GM21515 (cell line): ENCODE data around the gene RBMS1.

ENCODE experiments used
- ATAC-seq: cut with Tn5 transposase; IDR thresholded peaks from one replicate; pipeline ENCODE4 v1.9.1; 2021; ENCODE audit not compliant: unreplicated experiment

RBMS1 gene

GRCh38 chr2:160287476-160287875 lies 206.1 kb downstream of the RBMS1 start:
- ATAC-seq, result no peak

- no peak for ATAC-seq
Measured at GRCh38 chr2:160286551-160286950, 207.1 kb downstream of the RBMS1 start.

DNA sequence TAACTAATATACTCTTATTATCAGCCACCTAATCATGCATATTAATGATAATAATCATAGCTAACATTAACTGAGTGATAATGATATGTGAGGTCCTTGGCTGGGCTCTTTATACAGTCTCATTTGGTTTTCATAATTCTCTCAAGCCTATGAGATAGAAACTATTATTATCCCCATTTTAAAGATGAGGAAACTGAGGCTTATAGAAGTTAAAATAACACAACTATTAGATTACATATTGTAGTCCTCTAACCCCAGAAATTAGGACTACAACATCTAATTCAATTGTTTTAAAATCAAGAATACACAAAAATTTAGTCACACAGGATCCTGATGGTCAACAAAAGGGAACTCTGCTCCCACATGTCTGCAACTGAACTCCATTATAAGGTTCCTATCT lies 209.9 kb downstream of the RBMS1 start:
- no peak for ATAC-seq

DNA sequence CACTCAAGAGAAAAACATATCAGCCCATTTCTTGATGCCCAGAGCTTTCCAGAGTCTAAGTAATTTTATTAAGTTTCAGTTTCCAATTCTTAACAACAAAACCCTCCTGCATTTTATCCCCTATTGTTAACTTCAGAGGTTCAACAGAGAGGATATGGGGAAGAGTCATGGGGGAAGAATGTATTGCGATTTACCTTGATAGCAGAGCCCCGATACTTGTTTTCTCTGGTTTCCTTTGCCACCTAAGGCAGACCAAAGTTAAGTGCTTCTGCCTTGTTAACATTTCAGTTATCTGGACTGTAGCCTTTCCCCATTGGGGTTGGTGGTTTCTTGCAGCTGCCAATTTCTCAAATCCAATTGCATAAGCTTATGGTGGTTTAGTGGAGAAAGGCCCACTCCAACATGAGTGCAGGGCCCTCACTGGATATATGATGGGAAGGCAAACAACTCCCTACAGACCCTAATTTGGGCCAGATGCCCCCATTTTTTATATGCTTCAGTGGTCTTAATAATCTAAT lies 211.5 kb downstream of the RBMS1 start:
- ATAC-seq, result no peak

DNA sequence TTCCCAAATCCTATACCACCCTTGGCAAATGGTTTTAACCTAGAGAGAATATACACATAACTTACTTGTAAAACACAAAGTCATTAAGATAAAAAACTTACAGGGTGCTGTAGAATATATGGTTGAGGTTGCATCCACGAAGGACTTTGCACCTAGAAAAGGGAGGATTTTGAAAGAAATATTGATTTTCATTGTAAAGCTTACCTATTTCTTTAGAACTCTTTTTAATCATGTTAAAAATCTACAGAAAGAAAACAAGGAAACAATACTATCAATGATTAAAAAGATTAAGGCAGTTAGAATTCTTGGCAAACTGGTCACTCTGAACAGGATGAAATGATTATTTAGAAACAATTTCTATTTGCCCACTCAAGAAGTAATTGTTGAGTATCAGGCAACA lies 212.4 kb downstream of the RBMS1 start:
- ATAC-seq, result no peak

- ATAC-seq, result no peak
Measured at GRCh38 chr2:160279813-160280465, 213.7 kb downstream of the RBMS1 start.

GRCh38 chr2:160278879-160279177 lies 214.8 kb downstream of the RBMS1 start:
- no peak for ATAC-seq

GRCh38 chr2:160278101-160278878 lies 215.3 kb downstream of the RBMS1 start:
- ATAC-seq, result peak; percentile 86

DNA sequence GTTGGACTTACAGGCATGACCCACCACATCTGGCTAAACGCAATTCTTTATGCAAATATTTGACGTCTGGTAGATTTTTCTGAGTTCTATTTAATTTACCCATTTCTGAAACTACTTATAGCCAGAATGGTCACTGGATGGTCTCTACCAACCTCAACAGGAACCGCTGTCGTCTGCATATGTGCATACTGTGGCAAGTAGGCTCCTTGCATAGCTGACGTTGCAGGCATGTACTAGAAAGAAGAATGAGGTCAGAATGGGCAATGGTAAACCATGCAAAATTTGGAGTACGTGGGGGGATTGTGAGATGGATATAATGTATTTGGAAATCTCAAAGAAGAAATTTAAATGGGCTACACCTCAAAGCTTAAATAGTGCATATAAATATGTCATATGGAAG lies 216.5 kb downstream of the RBMS1 start:
- no peak for ATAC-seq

GRCh38 chr2:160275656-160276055 lies 218.0 kb downstream of the RBMS1 start:
- no peak for ATAC-seq

GRCh38 chr2:160271171-160272086 lies 222.2 kb downstream of the RBMS1 start:
- no peak for ATAC-seq

GRCh38 chr2:160270571-160271113 lies 223.0 kb downstream of the RBMS1 start:
- no peak for ATAC-seq

- ATAC-seq, result peak; percentile 87
Measured at GRCh38 chr2:160269803-160270570, 223.6 kb downstream of the RBMS1 start.

DNA sequence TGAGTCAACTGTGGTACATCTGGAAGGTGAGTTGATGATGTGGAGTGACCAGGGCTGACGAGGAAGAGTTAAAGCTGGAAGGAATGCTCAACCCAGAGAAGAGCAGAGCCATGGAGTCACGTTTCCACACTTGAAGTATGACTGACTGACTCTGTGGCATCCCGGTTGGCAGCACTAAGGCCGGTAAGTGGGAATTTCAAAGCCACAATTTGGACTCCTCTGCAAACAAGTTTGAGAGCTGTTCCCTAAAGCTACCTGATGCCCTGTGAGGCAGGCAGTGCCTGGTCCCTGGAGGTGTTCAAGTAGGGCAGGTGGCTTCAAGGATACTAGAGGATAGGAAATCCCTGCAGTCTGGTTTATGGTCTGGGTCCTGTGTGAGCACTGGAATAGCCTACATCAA lies 224.2 kb downstream of the RBMS1 start:
- no peak for ATAC-seq

GRCh38 chr2:160268151-160268781 lies 225.3 kb downstream of the RBMS1 start:
- no peak for ATAC-seq

DNA sequence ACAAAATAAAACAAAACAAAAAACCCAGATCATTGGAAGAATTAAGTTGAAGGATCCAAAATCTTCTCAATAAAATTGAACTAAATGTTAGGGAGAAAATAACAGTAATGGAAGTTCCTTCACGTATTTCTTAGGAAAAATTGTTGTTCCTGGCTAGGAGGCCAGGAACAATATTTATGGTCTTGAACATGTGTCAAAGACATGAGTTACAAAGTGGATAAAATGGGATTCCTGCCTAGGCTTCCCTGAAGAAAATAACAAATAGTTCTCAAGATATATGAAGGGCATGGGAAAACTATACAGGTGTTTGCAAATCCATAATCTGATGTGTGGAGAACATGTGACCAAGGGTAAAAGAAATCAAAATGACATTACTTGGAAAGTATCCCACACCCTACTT lies 225.9 kb downstream of the RBMS1 start:
- ATAC-seq, result no peak

GRCh38 chr2:160267022-160267421 lies 226.6 kb downstream of the RBMS1 start:
- ATAC-seq, result no peak

DNA sequence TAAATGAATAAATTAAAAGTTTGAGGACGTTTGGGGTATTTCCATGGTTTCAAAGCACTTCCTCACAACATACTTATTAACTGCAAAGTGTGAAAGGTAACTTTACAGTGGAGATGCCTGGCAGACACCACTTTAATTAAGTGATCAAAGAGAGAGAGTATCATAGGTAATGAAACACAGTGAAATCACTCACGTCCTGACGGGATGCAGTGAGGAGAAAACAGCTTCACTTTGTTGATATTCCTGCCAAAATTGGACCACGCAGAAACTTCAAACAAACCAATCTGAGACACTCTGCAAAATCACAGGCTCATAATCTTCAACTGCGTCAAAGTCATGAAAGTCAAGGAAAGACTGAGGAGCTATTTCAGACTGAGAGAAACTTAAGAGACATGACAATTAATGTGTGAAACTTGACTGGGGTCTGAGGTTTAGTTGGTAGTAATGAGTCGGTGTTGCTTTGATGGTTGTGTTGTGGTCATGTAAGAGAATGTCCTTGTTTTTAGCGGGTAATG lies 227.5 kb downstream of the RBMS1 start:
- no peak for ATAC-seq

GRCh38 chr2:160264308-160264707 lies 229.3 kb downstream of the RBMS1 start:
- ATAC-seq, result no peak

DNA sequence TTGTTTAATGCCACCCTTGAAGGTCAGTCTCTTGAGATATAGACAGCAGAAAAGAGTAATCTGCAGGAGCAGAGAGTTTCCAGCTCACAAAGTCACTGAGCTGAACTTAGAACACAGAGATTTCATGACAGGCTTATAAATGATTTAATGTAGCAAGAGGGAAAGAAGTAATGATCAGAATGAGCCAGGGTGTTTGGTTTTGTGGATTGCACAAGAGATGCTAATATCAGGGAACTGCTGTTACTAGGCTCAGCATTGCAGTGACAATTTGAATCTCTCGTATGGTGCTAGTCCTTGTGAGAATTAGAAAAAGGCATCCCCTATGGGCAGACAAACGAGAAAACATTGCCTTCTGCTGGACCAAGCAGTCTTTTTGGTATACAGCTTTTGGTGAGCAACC lies 231.9 kb downstream of the RBMS1 start:
- ATAC-seq, result no peak
